ENCODE measurements around the gene WDFY3.

WDFY3 gene

DNA sequence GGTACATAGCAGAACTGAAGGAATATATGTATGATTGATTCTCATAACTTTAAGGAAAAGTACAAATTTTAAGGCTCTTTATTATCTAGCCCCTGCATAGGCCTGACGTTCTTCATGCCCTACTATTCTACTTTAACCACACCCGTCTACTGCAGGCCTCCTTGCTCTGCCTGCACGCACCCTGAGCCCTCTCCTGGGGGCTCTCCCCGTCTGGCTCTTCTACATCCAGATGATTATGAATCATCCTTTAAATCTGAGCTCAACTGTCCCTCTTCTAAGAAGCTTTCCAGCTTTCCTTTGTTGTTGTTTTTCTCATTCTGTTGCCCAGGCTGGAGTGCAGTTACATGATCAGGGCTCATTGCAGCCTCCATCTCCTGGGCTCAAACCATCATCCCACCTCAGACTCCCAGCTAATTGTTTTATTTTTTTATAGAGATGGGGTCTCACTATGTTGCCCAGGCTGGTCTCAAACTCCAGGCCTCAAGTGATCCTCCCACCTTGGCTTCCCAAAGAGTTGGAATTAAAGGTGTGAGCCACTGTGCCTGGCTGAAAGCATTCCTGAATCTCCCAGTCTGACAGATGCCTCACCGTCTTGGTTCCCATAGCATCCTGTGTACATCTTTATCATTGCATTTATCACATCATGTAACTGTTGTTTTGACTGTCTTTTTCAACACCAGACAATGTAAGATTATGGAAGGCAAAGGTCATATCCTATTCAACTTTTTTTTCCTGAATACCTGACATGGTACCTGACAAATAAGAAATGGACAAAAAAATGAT is 89.2 kb downstream of the WDFY3 start:
- Histone ChIP-seq H3K4me3 (ENCODE audit: low read length) (no peak overlapping the region), H3K9ac (ENCODE audit: low read length) (no peak overlapping the region), H2AFZ (ENCODE audit: low read depth, low read length) (no peak overlapping the region), H3K27me3 (ENCODE audit: low read depth, low read length) (no peaks in the 10 kb centered on the region), H3K79me2 (ENCODE audit: low read length) (no peaks in the 10 kb centered on the region), H3K9me3 (ENCODE audit: insufficient read depth, low read length) (no peaks in the 10 kb centered on the region), H3K36me3 (replicated peaks; ENCODE audit: low read depth, low read length) (no peaks in the 10 kb centered on the region), H3K27ac (ENCODE audit: low read length) (no peak overlapping the region), H4K20me1 (ENCODE audit: insufficient read depth, low read length) (no peaks in the 10 kb centered on the region), H3K4me2 (ENCODE audit: low read length) (no peak overlapping the region), H3K4me1 (ENCODE audit: low read length) (peaks cover 3% of the 10 kb centered on the region; the same call in 1 of the 2 replicates)
- TF ChIP-seq, protein P1, sequence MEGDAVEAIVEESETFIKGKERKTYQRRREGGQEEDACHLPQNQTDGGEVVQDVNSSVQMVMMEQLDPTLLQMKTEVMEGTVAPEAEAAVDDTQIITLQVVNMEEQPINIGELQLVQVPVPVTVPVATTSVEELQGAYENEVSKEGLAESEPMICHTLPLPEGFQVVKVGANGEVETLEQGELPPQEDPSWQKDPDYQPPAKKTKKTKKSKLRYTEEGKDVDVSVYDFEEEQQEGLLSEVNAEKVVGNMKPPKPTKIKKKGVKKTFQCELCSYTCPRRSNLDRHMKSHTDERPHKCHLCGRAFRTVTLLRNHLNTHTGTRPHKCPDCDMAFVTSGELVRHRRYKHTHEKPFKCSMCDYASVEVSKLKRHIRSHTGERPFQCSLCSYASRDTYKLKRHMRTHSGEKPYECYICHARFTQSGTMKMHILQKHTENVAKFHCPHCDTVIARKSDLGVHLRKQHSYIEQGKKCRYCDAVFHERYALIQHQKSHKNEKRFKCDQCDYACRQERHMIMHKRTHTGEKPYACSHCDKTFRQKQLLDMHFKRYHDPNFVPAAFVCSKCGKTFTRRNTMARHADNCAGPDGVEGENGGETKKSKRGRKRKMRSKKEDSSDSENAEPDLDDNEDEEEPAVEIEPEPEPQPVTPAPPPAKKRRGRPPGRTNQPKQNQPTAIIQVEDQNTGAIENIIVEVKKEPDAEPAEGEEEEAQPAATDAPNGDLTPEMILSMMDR (IDR thresholded peaks at IDR 0.05; ENCODE audit: low read depth, low read length), result no peak
- TF ChIP-seq EZH2phosphoT487 (IDR thresholded peaks at IDR 0.05; ENCODE audit: low read depth), result no peak

DNA sequence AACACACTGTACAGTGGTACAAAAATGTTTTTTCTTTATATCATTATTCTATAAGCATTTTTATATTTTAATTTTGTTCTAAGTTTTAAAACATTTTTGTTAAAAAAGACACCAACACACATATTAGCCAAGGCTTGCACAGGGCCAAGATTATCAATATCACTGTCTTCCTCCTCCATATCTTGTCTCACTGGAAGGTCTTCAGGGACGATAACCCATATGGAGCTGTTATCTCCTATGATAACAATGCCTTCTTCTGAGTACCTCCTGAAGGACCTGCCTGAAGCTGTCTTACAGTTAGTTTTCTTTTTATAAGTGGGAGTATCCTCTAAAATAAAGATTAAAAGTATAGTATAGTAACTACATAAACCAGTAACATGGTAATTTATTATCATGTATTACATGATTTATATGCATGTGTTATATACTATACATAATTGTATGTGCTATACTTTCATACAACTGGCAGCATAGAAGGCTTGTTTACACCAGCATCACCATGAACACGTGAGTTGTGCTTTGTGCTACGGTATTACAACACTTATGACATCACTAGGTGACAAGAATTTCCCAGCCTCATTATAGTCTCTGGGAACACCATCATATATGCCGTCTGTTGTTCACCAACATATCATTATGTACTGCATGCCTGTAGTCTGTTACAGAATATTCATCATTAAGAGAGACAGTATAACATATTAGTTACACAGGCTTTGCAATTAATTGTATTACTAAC is 90.7 kb downstream of the WDFY3 start:
- H3K27ac ChIP-seq (ENCODE audit: low read length), result no peak overlapping the region
- H3K4me1 ChIP-seq (ENCODE audit: low read length), result peaks cover 3% of the 10 kb centered on the region; the same call in 1 of the 2 replicates
- TF ChIP-seq EZH2phosphoT487 (IDR thresholded peaks at IDR 0.05; ENCODE audit: low read depth), result no peak
- TF ChIP-seq, protein P1 (IDR thresholded peaks at IDR 0.05; ENCODE audit: low read depth, low read length), result no peak
- no peaks in the 10 kb centered on the region for H3K9me3 ChIP-seq (ENCODE audit: insufficient read depth, low read length)
- no peaks in the 10 kb centered on the region for H3K27me3 ChIP-seq (ENCODE audit: low read depth, low read length)
- no peak overlapping the region for H3K4me3 ChIP-seq (ENCODE audit: low read length)
- no peaks in the 10 kb centered on the region for H4K20me1 ChIP-seq (ENCODE audit: insufficient read depth, low read length)
- no peaks in the 10 kb centered on the region for H3K79me2 ChIP-seq (ENCODE audit: low read length)
- no peak overlapping the region for H3K9ac ChIP-seq (ENCODE audit: low read length)
- H3K36me3 ChIP-seq (replicated peaks; ENCODE audit: low read depth, low read length), result no peaks in the 10 kb centered on the region
- H2AFZ ChIP-seq (ENCODE audit: low read depth, low read length), result no peak overlapping the region
- no peak overlapping the region for H3K4me2 ChIP-seq (ENCODE audit: low read length)

DNA sequence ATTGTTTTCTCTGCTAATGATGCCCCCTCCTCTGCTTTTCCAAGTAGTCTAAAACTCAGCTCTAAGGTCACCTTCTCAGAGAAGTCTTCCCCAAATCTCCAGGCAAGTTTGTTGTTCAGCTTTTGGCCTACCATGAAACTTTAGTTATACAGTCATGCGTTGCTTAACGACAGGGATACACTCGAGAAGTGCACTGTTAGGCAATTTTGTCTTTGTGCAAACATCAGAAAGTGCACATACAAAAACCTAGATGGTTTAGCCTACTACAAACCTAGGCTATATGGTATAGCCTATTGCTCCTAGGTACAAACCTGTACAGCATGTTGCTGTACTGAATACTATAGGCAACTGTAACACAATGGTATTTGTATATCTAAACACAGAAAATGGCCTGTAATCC is 91.9 kb downstream of the WDFY3 start:
- Histone ChIP-seq H2AFZ (ENCODE audit: low read depth, low read length) (no peak overlapping the region), H3K36me3 (replicated peaks; ENCODE audit: low read depth, low read length) (no peaks in the 10 kb centered on the region), H3K27me3 (ENCODE audit: low read depth, low read length) (no peaks in the 10 kb centered on the region), H3K27ac (ENCODE audit: low read length) (no peak overlapping the region), H3K4me2 (ENCODE audit: low read length) (no peak overlapping the region), H3K79me2 (ENCODE audit: low read length) (no peaks in the 10 kb centered on the region), H4K20me1 (ENCODE audit: insufficient read depth, low read length) (no peaks in the 10 kb centered on the region), H3K4me1 (ENCODE audit: low read length) (peaks cover 3% of the 10 kb centered on the region; the same call in 1 of the 2 replicates), H3K9ac (ENCODE audit: low read length) (no peak overlapping the region), H3K4me3 (ENCODE audit: low read length) (no peak overlapping the region), H3K9me3 (ENCODE audit: insufficient read depth, low read length) (no peaks in the 10 kb centered on the region)
- TF ChIP-seq, protein P1 (IDR thresholded peaks at IDR 0.05; ENCODE audit: low read depth, low read length), result no peak
- no peak for TF ChIP-seq EZH2phosphoT487 (IDR thresholded peaks at IDR 0.05; ENCODE audit: low read depth)

DNA sequence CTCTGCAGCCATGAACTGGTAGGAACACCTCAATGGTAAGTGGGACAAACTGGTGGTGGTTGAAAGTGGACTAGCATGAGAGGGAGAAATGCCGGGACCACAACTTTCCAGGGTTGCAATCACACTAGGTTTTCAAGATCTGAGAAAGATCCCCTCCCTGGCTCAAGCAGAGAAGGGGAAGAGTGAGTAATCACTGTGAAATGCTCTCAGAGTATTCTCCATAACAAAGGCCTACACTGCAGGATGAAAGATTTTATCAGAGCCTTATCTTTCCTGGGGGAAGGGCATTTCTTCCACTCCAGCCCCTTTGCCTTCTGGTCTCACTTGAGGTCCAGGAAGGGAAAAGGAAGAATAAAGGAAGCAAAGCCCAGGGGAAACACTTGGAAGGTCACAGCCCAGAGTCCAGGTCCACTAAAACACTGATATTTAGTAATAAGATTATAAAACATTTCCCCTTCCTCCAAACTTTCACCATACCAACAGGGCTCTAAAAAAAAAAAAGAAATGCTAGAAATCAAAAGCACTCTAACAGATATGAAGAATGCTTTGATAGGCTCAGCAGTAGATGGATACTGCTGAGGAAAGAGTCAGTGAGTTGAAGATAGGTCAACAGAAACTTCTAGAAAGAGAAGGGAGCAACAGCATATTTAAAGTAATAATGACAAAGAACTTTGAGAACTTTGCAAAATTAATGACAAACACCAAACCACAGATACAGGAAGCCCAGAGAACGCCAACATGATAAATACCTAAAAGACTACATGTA is 95.9 kb downstream of the WDFY3 start:
- H3K4me1 ChIP-seq (ENCODE audit: low read length), result no peaks in the 10 kb centered on the region
- no peak overlapping the region for H2AFZ ChIP-seq (ENCODE audit: low read depth, low read length)
- H3K27ac ChIP-seq (ENCODE audit: low read length), result no peak overlapping the region
- H3K79me2 ChIP-seq (ENCODE audit: low read length), result no peaks in the 10 kb centered on the region
- no peak for TF ChIP-seq EZH2phosphoT487 (IDR thresholded peaks at IDR 0.05; ENCODE audit: low read depth)
- TF ChIP-seq, protein P1 (IDR thresholded peaks at IDR 0.05; ENCODE audit: low read depth, low read length), result no peak
- no peaks in the 10 kb centered on the region for H3K9me3 ChIP-seq (ENCODE audit: insufficient read depth, low read length)
- no peak overlapping the region for H3K4me3 ChIP-seq (ENCODE audit: low read length)
- H3K27me3 ChIP-seq (ENCODE audit: low read depth, low read length), result no peaks in the 10 kb centered on the region
- H3K36me3 ChIP-seq (replicated peaks; ENCODE audit: low read depth, low read length), result no peaks in the 10 kb centered on the region
- H4K20me1 ChIP-seq (ENCODE audit: insufficient read depth, low read length), result no peaks in the 10 kb centered on the region
- no peak overlapping the region for H3K4me2 ChIP-seq (ENCODE audit: low read length)
- no peak overlapping the region for H3K9ac ChIP-seq (ENCODE audit: low read length)

All from OCI-LY3 (cell line).